K562 (cell line): ENCODE results near the gene RAP1GAP2. TPM values are rescaled to one million over a fixed set of nuclear protein-coding genes. Genes with fewer than 3 reads are reported as not detected.

ENCODE experiments used
- ATAC-seq: fragments of 200-7000 bp; cut with Tn5 transposase; 3 replicates; pipeline ENCODE4 v1.9.1; 2020; ENCODE audit warnings: moderate library complexity
- BruUV-seq: library from RNA; stranded (reverse); fragments of 400-500 nt; replicated peaks from 2 replicates; lab custom pipeline; 2021; lab: Mats Ljungman, UMichigan
- CTCF ChIA-PET: fragments of 300-600 bp; formaldehyde crosslinking; extraction: SDS; loops from one replicate; lab custom pipeline; 2021; ENCODE audit warnings: low intra/inter-chr PET ratio; lab: Yijun Ruan, JAX
- POLR2A ChIA-PET: fragments of 300-600, 350-650 bp; sonication (Branson Sonifier 250); formaldehyde crosslinking; extraction: SDS; loops from one replicate; lab custom pipeline; 2021; ENCODE audit warnings: antibody characterized with exemption, inconsistent platforms; lab: Yijun Ruan, JAX
- DNase-seq, 4 experiments: peaks; one replicate each; pipeline versions ENCODE4 v3.0.0 to v3.0.0-alpha.2; 2011 to 2018; ENCODE audit warnings: low spot score in 3 of 4, mixed read lengths in 3 of 4; ENCODE audit errors: extremely low read depth in 1 of 4
- FAIRE-seq: peaks from 2 replicates; lab custom pipeline; 2011; peaks lifted over from hg19 to GRCh38; lab: Jason Lieb, UNC
- H2AFZ ChIP-seq: 2 replicates; pipeline ENCODE4 v1.6.0; 2011; ENCODE audit warnings: low read depth, low read length, control low read depth, inconsistent platforms
- H3K27ac ChIP-seq: fragments of 200-600 bp; 3 replicates; pipeline ENCODE4 v1.8.0; 2011; ENCODE audit warnings: low read depth, mild to moderate bottlenecking, control low read depth, inconsistent platforms, low read length, moderate library complexity, mixed read lengths; ENCODE audit errors: extremely low read depth
- H3K27me3 ChIP-seq, 2 experiments: fragments of 300-600 bp in 1 of 2; 2 replicates in 1 of 2; 3 replicates in 1 of 2; pipeline versions ENCODE4 v1.6.0 to v1.8.0; 2011; ENCODE audit warnings: inconsistent platforms in 2 of 2, low read length in 2 of 2, mild to moderate bottlenecking in 1 of 2, mixed read lengths in 1 of 2, moderate library complexity in 1 of 2; ENCODE audit not compliant: control insufficient read depth in 2 of 2, insufficient read depth in 2 of 2
- H3K36me3 ChIP-seq: fragments of 300-600 bp; 3 replicates; pipeline ENCODE4 v1.8.0; 2011; ENCODE audit warnings: mild to moderate bottlenecking, low read length, inconsistent platforms; ENCODE audit not compliant: control insufficient read depth, insufficient read depth
- H3K4me1 ChIP-seq, 2 experiments: fragments of 200-600 bp in 1 of 2; replicated peaks in 1 of 2; 2 replicates in 1 of 2; 3 replicates in 1 of 2; pipeline versions ENCODE4 v1.5.1 to v1.8.0; 2011; ENCODE audit warnings: inconsistent platforms in 2 of 2, low read length in 2 of 2, mild to moderate bottlenecking in 1 of 2, mixed read lengths in 1 of 2, moderate library complexity in 1 of 2; ENCODE audit not compliant: control insufficient read depth in 2 of 2, insufficient read depth in 2 of 2
- H3K4me2 ChIP-seq: 2 replicates; pipeline ENCODE4 v1.6.1; 2011; ENCODE audit warnings: low read length, control low read depth, inconsistent platforms, mixed read lengths; ENCODE audit not compliant: insufficient read depth
- H3K4me3 ChIP-seq: fragments of 200-600 bp; sonication (generic), shearing (Covaris generic); 2 replicates; pipeline ENCODE4 v1.5.1; 2016; ENCODE audit warnings: control low read depth, inconsistent platforms
- H3K79me2 ChIP-seq: fragments of 200-600 bp; 3 replicates; pipeline ENCODE4 v1.8.0; 2011; ENCODE audit warnings: low read length, inconsistent platforms; ENCODE audit not compliant: control insufficient read depth, insufficient read depth
- H3K9ac ChIP-seq, 2 experiments: 2 replicates each; pipeline versions ENCODE4 v1.6.0 to v1.6.1; 2011; ENCODE audit warnings: low read depth in 2 of 2, low read length in 2 of 2, control low read depth in 1 of 2, inconsistent platforms in 1 of 2, mild to moderate bottlenecking in 1 of 2, mixed read lengths in 1 of 2; ENCODE audit not compliant: insufficient read depth in 1 of 2
- H3K9me1 ChIP-seq: one replicate; pipeline ENCODE4 v1.6.0; 2011; ENCODE audit warnings: inconsistent platforms, mild to moderate bottlenecking, low read length, moderate library complexity; ENCODE audit not compliant: control insufficient read depth, insufficient read depth
- H3K9me3 ChIP-seq: replicated peaks from 2 replicates; pipeline ENCODE4 v1.5.1; 2011; ENCODE audit warnings: low read depth, low read length, inconsistent platforms; ENCODE audit not compliant: control insufficient read depth, insufficient read depth
- H4K20me1 ChIP-seq: replicated peaks from 2 replicates; pipeline ENCODE4 v1.6.1; 2011; ENCODE audit warnings: low read length, inconsistent platforms, mixed read lengths; ENCODE audit not compliant: control insufficient read depth, insufficient read depth
- BCL6 ChIP-seq: fragments of 250-450 bp; sonication (Bioruptor Pico); IDR thresholded peaks from 2 replicates; pipeline ENCODE4 v1.4.0; 2020
- CBFB ChIP-seq: sonication (generic); formaldehyde crosslinking; IDR thresholded peaks from 2 replicates; pipeline ENCODE4 v1.4.0; 2020; ENCODE audit warnings: mild to moderate bottlenecking, missing genetic modification reagents
- MAFG ChIP-seq: fragments of 450-650 bp; conservative IDR thresholded peaks from 2 replicates; pipeline ENCODE4 v1.6.1; 2016; ENCODE audit warnings: missing genetic modification characterization, missing compliant biosample characterization
- MYC ChIP-seq, 2 experiments: fragments of 250-450 bp in 1 of 2; sonication (Bioruptor Pico) in 1 of 2; IDR thresholded peaks; 2 replicates each; pipeline versions ENCODE4 v1.5.1 to v1.6.1; 2012 to 2021; ENCODE audit warnings: low read depth in 2 of 2, borderline replicate concordance in 1 of 2, improper control_type of control experiment in 1 of 2, low read length in 1 of 2, mild to moderate bottlenecking in 1 of 2, moderate library complexity in 1 of 2
- NBN ChIP-seq: fragments of 450-650 bp; IDR thresholded peaks from 2 replicates; pipeline ENCODE4 v1.6.1; 2016; ENCODE audit warnings: low read depth, mild to moderate bottlenecking
- NFE2 ChIP-seq: IDR thresholded peaks from 2 replicates; pipeline ENCODE4 v1.6.1; 2014; ENCODE audit warnings: antibody characterized with exemption, low read depth
- SMARCE1 ChIP-seq: fragments of 450-650 bp; IDR thresholded peaks from 2 replicates; pipeline ENCODE4 v1.7.1; 2016; ENCODE audit warnings: mild to moderate bottlenecking
- TBL1XR1 ChIP-seq, 2 experiments: IDR thresholded peaks; 2 replicates each; pipeline ENCODE4 v1.6.1; 2012; ENCODE audit warnings: improper control_type of control experiment in 2 of 2, low read length in 2 of 2, mild to moderate bottlenecking in 1 of 2
- TCF7 ChIP-seq: sonication (generic); IDR thresholded peaks from 2 replicates; pipeline ENCODE4 v1.6.1; 2016; ENCODE audit warnings: antibody characterized with exemption, borderline replicate concordance
- TOE1 ChIP-seq, 2 experiments: fragments of 450-650 bp in 1 of 2; sonication (generic) in 1 of 2; formaldehyde crosslinking in 1 of 2; IDR thresholded peaks; 2 replicates each; pipeline versions ENCODE4 v1.7.1 to v1.8.0; 2016 to 2022; ENCODE audit warnings: borderline replicate concordance in 2 of 2, mild to moderate bottlenecking in 2 of 2, antibody characterized with exemption in 1 of 2, inconsistent platforms in 1 of 2, low read depth in 1 of 2, missing genetic modification reagents in 1 of 2, moderate library complexity in 1 of 2
- TRIM24 ChIP-seq, 2 experiments: fragments of 450-650 bp; IDR thresholded peaks; 2 replicates each; pipeline ENCODE4 v1.6.1; 2016
- ZNF143 ChIP-seq: sonication (generic); formaldehyde crosslinking; IDR thresholded peaks from 2 replicates; pipeline ENCODE4 v1.9.0; 2022; ENCODE audit warnings: mild to moderate bottlenecking, missing genetic modification reagents
- ZNF232 ChIP-seq: sonication (generic); formaldehyde crosslinking; IDR thresholded peaks from 2 replicates; pipeline ENCODE4 v1.8.0; 2022; ENCODE audit warnings: mild to moderate bottlenecking, missing genetic modification reagents
- WGBS: fragments of 100-300 bp; shearing (Covaris generic); methylation state at CpG from one replicate; pipeline ENCODE4 v1.1.6; 2016; ENCODE audit warnings: low coverage, mixed read lengths; ENCODE audit not compliant: insufficient coverage; ENCODE audit errors: missing lambda C conversion rate; 5-methylcytosine and 5-hydroxymethylcytosine counted together
- in situ Hi-C: fragments of 300-500 bp; cut with MboI; formaldehyde crosslinking; loops from 4 replicates; pipeline ENCODE4 v1.15.0; 2018; ENCODE audit warnings: inconsistent platforms, mixed read lengths
- intact Hi-C: fragments of 100-400 bp; cut with micrococcal nuclease; formaldehyde crosslinking; loops from 2 replicates; pipeline ENCODE4 v1.14.2; 2022
- polyA plus RNA-seq, 8 experiments: library from polyadenylated mRNA; depleted of rRNA in 4 of 8; stranded (reverse) in 5 of 8; unstranded in 3 of 8; fragments of >200 nt; fragmentation: Nextera tagmentation in 2 of 8; fragmentation: Illumina TruSeq in 1 of 8; extraction: Ambion mirVana in 2 of 8; extraction: Trizol in 1 of 8; gene quantifications; 2 replicates each; pipeline versions ENCODE4 v1.2.1 to v1.2.3, GENCODE V29; 2011 to 2014; ENCODE audit warnings: inconsistent platforms in 1 of 8, missing spikeins in 1 of 8
- total RNA-seq, 7 experiments: library from RNA; depleted of rRNA in 6 of 7; stranded (reverse); fragments of >200 nt in 6 of 7; fragmentation: Illumina TruSeq in 2 of 7; extraction: Trizol in 2 of 7; gene quantifications; 2 replicates each; pipeline versions ENCODE4 v1.2.1 to v1.2.3, GENCODE V29; 2011 to 2021; ENCODE audit warnings: low replicate concordance in 1 of 7
- TF ChIP-seq, protein P1 (sequence below): fragments of 450-650 bp; IDR thresholded peaks from 2 replicates; pipeline ENCODE4 v1.7.1; 2018; ENCODE audit warnings: mild to moderate bottlenecking, low read depth; ENCODE audit not compliant: partially characterized antibody
- TF ChIP-seq, protein P2 (sequence below): IDR thresholded peaks from 3 replicates; pipeline ENCODE4 v1.6.1; 2011; ENCODE audit warnings: borderline replicate concordance, mild to moderate bottlenecking; ENCODE audit not compliant: insufficient read length, insufficient read depth
- TF ChIP-seq, protein P3 (sequence below): fragments of 250-450 bp; sonication (Bioruptor Pico); IDR thresholded peaks from 2 replicates; pipeline ENCODE4 v1.8.0; 2021; ENCODE audit warnings: moderate library complexity, mild to moderate bottlenecking, inconsistent platforms

RAP1GAP2 gene
- total and polyA plus RNA-seq, 9 of the 15 experiments (the other 6 are each of a cell fraction or from before 2014, with no cell fraction given) = 0.01 to 1.3 (median 0.42) TPM; not detected in 1

DNA sequence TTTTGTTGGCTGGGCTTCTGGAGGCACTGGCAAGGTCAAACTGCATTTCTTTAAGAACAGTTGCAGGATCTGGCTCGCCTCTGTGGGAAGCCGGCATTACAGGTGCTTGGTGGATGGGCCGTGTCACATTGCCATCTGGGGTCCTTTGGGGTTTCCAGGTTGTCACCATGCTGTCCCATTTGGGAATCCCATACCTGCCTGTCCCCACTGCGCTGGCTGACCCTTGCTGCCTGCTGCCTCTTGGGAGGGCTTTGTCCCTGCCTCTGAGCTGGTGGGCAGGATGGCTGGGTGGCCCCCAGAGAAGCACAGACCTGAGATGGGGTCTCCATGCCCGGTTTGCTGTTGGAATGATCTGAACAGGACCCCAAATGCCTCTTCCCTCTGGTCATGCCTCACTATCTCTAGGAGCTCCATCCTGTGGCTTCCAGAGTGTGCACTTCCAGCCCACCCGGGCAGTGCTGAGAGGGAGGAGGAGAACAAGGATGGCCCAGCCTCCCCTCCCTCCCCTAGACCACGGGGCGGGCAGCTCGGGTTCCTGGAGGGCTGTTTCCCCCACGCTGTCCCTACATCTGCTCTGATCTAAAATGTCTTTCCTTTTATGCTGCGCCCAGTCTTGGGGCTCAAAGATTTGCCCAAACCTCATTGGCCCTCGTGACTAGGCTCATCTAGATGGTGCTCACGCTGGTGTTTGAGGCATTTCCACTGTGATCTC is 239.2 kb downstream of the RAP1GAP2 start:
- H3K9me3 ChIP-seq = no peaks in the 10 kb centered on the region
- H2AFZ ChIP-seq = no peak overlapping the region
- DNase-seq = no peak
- H3K4me2 ChIP-seq = no peak overlapping the region
- ATAC-seq = no peak
- no peaks in the 10 kb centered on the region for H3K36me3 ChIP-seq
- no peaks in the 10 kb centered on the region for H3K79me2 ChIP-seq
- 0% methylated on average over 8 of the region's 13 CpGs for WGBS
- peaks cover 4% of the 10 kb centered on the region; the same call in 1 of the 2 replicates for H4K20me1 ChIP-seq
- peaks cover 0 to 22% of the 10 kb centered on the region in 2 experiments; a peak in 4 of 5 replicates for H3K27me3 ChIP-seq
- H3K9ac ChIP-seq = no peak overlapping the region
- BruUV-seq = no TSS peak
- no peak overlapping the region for H3K4me3 ChIP-seq
- no peaks in the 10 kb centered on the region for H3K4me1 ChIP-seq
- POLR2A ChIA-PET = interaction anchor here (0.6 kb wide), 1 partner anchor 551 kb away, joined by 4 read pairs; no protein-coding TSS in a partner anchor
- H3K27ac ChIP-seq = no peak overlapping the region
- CTCF ChIA-PET = no interaction called here
- no peaks in the 10 kb centered on the region for H3K9me1 ChIP-seq
- intact Hi-C loops (no loop called here), in situ Hi-C loops (no loop called here)
- FAIRE-seq = no peak
- no peak for TF ChIP-seq TCF7
- no peak for TF ChIP-seq MYC (IDR thresholded peaks at IDR 0.05; ENCODE audit: low read depth, low read length)
- TF ChIP-seq MYC (CRISPR knock-in tag; IDR thresholded peaks at IDR 0.05; ENCODE audit: borderline replicate concordance, low read depth) = no peak
- TF ChIP-seq NFE2 = no peak
- TF ChIP-seq BCL6 (CRISPR knock-in tag) = no peak
- no peak for TF ChIP-seq TRIM24 (IDR thresholded peaks at IDR 0.05)
- TF ChIP-seq, protein P1, sequence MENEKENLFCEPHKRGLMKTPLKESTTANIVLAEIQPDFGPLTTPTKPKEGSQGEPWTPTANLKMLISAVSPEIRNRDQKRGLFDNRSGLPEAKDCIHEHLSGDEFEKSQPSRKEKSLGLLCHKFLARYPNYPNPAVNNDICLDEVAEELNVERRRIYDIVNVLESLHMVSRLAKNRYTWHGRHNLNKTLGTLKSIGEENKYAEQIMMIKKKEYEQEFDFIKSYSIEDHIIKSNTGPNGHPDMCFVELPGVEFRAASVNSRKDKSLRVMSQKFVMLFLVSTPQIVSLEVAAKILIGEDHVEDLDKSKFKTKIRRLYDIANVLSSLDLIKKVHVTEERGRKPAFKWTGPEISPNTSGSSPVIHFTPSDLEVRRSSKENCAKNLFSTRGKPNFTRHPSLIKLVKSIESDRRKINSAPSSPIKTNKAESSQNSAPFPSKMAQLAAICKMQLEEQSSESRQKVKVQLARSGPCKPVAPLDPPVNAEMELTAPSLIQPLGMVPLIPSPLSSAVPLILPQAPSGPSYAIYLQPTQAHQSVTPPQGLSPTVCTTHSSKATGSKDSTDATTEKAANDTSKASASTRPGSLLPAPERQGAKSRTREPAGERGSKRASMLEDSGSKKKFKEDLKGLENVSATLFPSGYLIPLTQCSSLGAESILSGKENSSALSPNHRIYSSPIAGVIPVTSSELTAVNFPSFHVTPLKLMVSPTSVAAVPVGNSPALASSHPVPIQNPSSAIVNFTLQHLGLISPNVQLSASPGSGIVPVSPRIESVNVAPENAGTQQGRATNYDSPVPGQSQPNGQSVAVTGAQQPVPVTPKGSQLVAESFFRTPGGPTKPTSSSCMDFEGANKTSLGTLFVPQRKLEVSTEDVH = no peak
- TF ChIP-seq, protein P2, sequence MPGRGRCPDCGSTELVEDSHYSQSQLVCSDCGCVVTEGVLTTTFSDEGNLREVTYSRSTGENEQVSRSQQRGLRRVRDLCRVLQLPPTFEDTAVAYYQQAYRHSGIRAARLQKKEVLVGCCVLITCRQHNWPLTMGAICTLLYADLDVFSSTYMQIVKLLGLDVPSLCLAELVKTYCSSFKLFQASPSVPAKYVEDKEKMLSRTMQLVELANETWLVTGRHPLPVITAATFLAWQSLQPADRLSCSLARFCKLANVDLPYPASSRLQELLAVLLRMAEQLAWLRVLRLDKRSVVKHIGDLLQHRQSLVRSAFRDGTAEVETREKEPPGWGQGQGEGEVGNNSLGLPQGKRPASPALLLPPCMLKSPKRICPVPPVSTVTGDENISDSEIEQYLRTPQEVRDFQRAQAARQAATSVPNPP = no peak
- no peak for TF ChIP-seq CBFB
- no peak for TF ChIP-seq MAFG (tag)
- TF ChIP-seq, protein P3, sequence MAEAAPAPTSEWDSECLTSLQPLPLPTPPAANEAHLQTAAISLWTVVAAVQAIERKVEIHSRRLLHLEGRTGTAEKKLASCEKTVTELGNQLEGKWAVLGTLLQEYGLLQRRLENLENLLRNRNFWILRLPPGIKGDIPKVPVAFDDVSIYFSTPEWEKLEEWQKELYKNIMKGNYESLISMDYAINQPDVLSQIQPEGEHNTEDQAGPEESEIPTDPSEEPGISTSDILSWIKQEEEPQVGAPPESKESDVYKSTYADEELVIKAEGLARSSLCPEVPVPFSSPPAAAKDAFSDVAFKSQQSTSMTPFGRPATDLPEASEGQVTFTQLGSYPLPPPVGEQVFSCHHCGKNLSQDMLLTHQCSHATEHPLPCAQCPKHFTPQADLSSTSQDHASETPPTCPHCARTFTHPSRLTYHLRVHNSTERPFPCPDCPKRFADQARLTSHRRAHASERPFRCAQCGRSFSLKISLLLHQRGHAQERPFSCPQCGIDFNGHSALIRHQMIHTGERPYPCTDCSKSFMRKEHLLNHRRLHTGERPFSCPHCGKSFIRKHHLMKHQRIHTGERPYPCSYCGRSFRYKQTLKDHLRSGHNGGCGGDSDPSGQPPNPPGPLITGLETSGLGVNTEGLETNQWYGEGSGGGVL (CRISPR knock-in tag) = no peak
- no peak for TF ChIP-seq TBL1XR1 (IDR thresholded peaks at IDR 0.05; ENCODE audit: low read length in 2 of 2)
- TF ChIP-seq TOE1 (IDR thresholded peaks at IDR 0.05; ENCODE audit: borderline replicate concordance) = no peak
- TF ChIP-seq TOE1 (CRISPR knock-in tag; IDR thresholded peaks at IDR 0.05; ENCODE audit: borderline replicate concordance, low read depth) = no peak
- no peak for TF ChIP-seq SMARCE1
- no peak for TF ChIP-seq NBN
- no peak for TF ChIP-seq ZNF232 (CRISPR knock-in tag)
- no peak for TF ChIP-seq ZNF143
